Superior temporal gyrus (tissue), 1 donor: ENCODE results near the gene SKAP1.

Experiments used
- DNase-seq: peaks from one replicate; pipeline ENCODE4 v3.0.0-alpha.2; 2016; ENCODE audit errors: extremely low spot score

SKAP1 gene

DNA sequence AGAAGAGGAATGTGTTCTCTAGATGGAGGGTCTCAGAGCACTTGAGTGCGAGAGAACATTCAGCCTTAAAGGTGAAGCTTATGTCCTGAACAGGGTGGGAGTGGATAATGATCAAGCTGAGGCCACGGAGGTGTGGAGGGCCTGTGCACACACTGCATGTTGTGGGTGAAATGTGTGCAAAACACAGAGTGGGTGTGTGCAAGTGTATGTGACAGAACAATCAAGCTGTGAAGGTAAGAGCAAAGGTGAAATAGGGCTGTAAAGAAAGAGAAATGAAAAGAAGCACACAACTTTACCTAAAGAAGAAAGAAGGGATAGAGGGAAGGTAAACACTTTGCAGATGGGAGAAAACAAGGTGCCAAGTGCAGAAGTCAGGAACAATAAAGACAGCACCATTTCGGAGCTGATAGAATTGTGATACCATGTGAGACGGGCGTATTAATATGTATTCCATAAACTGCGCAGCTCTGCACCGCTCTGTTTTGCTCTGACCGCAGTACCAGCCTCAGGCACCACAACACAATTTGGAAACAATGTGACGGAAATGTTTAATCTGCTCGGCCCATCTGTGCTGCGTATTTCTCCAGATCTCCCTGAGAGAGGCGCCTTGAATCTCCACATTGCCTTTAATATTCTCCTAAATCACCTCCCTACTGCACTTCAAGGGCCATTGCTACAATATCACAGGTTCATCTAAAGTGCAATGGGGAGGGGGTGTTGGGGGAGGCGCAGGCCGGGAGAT is 281.8 kb downstream of the SKAP1 start:
- no peak for DNase-seq

DNA sequence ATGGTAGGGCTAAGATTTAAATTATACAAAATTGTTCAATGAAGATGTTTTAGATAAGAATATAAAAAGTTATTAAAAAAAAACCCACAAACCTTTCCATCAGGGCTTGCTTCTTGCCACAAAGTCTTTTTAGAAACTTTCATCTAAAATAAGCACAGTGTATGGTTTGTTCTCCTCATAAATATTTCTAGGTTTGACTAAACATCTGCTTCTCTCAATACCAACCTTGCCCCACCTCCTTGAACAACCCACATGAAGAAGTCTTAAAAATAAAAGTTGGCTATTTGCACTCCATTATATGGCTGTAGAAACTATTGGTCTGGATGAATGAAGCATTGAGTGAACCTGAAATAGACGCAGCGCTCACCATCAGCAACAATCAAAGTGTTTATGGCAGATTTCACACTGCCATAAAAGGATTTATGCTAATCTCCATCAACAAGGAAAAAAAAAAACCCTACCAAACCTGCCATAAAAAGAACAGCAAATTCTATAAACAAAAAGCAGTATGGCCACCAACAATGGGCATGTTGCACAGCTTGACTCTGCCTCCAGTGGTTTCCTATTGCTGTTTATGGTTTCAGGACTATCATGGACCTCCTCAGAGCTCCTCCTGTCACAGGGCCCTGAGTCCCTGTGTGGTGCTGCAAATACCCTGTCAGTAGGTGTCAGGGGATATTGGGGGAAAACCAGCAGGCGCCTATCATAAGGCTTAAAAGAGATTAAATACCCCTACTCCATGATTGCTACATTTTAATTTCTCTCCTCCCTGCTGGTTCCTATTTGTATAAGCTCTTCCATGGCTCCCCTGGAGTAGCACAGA is 284.8 kb downstream of the SKAP1 start:
- DNase-seq, result no peak

DNA sequence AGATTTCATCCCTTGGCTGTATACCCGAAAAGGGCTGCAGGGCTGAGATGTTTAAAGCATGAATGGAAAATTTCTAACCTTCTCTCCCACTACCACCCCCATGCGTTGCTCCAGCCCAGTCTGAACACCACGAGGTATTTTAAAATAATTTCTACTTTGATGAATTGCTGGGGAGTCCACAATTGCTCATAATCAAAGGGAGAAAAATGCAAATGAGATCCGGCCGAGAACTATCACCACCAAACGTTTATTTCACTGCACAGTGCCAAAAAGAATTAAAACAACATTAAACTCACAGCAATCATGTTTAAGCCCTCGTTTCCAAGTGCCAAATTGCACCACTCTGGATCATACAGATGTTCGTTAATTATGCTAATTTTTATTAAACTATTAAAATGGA is 285.8 kb downstream of the SKAP1 start:
- no peak for DNase-seq

DNA sequence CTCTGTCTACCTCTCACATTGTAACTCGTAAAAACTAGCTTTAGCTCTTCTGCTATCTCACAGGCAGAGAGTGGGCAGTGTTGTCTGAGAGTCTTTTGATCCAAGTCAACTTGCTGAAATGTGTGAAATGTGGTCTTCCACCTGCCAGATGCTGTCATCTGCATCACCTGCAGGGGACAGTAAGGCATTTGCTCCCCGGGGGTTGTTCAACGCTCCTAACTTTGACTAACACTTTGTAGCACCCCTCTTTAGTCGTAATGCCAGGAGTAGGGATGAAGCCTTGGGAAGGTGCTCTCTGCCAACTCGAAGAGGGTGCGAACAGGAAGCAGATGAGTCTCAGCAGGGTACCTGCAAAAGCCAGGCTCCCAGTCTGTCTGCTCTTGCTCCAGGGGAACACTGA is 286.4 kb downstream of the SKAP1 start:
- no peak for DNase-seq

DNA sequence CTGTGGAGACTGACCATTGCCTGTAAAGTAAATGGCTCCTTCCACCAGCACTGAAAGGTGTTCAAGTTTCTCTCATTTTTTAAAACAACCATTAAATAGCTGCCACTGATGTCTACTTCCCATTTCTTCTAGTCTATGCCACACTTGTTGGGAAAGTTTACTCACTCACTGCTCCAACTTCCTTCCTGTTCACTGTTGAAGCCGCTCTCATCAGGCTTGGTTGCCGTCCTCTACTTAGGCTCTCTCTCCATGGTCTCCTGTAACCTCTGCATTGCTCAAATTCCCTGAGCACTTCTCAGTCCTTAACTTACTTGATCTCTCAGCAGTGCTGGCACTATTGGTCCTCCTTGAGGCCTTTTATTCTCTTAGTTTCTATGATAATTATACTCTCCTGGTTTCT is 290.1 kb downstream of the SKAP1 start:
- no peak for DNase-seq

DNA sequence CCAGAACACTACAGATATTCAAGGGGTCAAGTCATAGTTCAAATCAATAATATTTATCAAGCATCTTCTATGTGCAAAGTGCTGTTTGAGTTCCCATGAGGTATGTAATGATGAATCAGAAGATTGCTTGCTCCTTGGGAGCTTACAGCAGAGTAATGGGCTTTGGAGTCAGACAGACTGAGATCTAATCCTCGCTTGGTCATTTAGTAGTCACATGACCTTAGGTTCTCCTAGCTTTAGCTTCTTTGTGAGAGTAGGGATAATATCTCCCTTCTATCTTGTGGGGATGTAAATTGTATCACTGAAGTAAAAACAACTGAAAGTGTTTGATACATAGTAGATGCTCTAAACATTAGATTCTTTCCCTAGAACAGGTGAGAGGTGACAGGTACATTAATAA is 292.4 kb downstream of the SKAP1 start:
- DNase-seq, result no peak

DNA sequence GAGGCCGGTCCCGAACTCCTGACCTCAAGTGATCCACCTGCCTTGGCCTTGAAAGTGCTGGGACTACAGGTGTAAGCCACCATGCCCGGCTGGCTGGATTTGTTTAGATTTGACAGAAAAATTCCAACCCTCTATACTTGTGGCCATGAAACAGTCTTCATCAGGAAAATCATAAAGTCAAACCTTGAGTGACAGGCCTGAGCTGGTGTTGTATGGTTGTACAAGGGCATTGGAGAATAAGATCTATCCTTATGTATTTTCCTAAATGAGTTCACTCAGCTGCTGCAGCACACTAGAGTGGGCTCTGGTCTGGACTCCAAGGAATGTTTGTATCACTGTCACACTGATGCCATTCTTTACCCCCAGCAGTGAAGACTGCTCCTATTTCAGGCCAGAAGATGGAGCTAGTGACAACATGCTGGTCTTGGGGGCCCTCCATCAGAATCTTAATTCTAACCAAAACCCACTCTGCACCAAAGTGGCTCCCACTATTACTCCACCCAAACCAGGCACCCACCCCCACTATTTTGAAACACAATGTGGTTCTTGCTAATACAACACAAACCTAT is 295.0 kb downstream of the SKAP1 start:
- DNase-seq, result no peak

DNA sequence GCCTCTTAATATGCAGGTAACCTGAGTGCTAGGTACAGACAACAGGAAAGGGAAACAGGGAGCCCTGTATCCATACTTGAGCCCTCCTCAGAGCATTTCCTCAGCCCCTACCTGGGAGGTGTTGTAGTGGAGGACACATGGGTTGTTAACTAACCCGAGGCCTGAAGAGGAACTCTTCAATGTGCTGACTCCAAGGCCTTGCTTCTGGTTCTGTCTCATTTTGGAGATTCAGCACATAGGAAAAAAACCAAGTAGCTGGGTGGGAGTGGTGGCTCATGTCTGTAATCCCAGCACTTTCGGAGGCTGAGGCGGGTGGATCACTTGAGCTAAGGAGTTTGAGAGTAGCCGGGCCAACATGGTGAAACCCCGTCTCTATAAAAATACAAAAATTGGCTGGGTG is 297.6 kb downstream of the SKAP1 start:
- DNase-seq, result no peak

DNA sequence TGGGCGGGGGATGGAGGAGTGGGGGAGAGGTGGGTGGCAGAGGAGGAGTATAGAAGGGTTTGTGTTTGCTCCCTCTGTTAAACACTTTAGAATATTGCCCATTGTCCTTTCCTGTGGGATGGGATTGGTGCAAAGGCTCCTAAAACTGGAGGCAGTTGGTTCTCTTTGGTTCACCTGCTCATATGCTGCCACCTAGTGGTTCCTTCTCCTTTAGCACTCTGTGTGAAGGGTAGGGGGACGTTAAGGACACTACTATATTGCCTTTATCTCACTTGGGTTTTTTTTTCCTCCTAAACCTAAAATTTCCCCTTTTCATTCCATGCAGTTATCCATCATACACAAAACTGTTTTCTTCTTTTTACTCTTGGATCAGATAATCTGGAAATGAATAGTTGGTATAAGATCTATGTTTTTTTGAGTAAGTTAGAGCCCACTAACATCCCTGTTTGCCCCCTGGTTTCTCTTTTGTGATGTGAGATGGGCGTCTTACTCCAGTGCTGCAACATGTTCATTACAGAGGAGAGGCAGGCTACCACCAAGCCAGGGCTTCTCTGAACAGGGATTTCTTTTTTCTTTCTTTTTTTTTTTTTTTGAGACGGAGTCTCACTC is 298.7 kb downstream of the SKAP1 start:
- DNase-seq, result peak; percentile 93

DNA sequence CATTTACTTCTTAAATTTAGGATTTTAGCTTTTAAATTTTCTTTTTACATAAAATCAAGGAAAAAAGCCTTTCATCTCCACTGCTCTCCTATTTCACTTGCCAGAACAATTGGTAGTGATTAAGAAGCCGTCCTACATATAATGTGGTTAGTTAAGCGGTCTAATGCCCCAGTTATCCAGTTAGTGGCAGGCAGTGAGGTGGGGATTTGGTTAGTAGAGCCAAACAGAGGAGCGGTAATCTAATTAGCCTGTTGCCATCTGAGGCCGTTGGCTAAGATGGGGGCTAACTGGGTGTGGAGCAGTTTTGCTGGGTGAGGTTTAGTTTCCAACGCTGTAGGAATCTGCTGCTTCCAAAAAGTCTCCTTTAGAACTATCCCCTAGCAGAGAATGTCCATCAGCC is 300.0 kb downstream of the SKAP1 start:
- DNase-seq, result no peak

DNA sequence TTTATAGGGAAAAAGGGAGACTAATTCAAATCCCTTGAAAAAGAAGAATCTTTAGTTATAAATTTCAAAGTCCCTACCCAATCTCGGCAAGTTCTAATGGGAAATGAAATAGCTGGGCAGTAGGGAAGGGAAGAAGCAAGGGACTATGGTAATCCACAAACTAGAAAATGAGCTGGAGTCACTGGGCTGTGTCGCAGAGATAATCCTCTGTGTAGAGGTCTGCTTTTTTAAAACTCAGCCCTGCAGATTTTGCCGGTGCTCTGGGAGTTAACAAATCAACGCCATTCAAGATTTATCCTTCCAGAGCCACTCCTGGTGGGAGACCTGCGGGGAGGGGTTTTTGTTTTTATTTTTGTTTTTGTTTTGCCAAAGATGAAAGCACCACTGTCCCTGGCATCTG is 301.6 kb downstream of the SKAP1 start:
- no peak for DNase-seq

DNA sequence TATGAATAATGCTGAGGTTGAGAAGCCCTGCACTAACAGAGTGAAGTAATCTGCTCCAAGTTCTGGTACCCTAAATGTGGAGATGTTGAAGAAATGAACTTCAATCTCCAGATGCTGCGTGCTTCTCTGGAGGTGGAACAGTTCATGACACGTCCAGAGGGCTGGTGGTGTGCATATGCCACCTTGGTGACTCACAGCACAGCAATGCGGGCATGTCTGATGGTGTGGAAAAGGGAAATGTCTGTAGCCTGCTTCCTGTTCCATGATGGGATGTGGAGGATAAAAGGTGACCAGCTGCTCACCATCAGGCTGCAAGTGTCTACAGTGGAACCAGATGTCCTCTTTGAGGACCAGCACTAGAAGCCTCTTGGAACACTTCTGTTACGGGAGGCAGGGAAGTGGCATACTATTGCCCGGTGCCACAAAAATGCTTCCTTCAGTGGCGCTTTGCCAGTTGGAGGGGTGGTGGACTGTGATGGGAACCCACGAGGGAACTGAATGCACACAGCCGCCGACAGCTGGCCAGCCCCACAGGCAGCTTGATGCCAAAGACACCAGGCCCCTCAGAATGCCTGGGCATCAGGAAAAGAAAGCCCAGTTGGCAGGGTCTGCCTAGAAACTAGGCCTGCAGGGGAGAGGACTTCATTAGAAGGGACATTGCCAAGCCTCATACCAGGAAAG is 302.5 kb downstream of the SKAP1 start:
- DNase-seq, result no peak

DNA sequence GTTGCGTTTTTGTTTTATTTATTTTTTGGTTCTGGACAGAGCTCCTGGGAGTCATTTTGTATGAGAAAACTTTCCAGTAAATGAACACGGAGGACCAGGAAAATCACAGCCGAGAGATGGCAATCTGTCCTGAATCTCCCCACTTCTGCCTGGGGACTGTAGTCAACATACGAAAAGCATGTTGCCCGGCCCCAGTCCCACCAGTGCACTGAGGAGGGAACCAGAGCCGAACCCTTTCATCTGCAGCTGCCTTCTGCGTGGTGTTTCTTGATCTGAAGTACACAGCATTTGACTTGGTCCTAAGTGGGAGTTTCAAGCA is 303.5 kb downstream of the SKAP1 start:
- no peak for DNase-seq

DNA sequence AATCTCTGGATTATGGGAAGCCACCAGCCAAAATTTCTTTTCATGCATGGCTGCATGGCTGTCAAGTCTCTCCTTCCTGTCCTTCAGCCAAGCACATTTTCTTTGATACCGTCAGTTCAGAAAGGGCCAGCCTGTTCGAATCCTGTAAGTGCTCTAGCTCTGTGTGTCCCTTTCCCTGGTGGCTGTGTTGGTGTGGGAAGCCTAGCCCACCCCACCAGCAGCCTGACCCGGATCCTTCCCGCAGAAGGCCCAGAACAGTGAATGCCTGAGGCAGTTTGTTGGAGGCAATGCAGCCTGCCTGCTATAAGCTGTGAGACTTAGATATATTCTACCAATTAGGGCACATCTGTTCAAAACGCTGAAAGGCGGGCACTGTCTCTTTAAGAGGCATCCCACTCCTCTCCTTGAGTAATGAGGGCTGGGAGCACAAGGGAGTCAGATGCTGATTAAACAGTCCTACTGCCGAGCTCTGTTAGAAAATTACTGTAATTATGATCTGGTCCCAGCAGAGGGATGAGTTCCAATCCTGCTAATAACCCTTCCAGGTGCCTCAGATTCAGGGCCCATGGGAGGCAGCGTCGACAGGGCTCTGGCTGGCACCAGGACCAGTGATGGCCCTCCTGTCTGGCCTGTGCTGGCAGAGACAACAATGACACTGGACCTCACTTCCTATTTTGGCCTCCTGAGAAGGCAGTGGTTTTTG is 304.0 kb downstream of the SKAP1 start:
- DNase-seq, result no peak

DNA sequence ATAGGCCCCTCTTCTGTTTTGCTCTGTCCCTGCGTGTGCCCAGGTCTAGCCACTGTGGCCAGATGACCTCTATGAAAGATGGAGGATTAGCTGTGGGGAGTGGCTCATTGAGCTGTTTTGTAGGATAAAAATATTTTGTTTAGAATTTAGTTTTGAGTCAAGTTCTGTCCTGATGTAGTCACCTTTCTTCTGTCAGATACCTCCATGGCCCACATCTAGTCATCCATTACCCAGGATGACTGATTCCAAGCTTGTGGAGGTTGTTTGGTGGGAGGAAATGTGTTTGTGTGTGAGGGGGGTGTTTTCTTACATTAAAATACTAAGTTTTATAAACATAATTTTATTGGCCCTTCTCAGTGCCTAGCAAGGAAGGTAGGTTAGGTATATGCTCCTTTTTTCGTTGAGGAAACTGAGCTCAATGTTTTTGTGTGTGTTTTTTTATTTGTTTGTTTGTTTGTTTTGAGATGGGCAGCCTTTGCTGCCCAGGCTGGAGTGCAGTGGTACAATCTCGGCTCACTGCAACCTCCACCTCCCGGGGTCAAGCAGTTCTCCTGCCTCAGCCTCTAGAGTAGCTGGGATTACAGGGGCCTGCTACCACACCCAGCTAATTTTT is 306.1 kb downstream of the SKAP1 start:
- no peak for DNase-seq

DNA sequence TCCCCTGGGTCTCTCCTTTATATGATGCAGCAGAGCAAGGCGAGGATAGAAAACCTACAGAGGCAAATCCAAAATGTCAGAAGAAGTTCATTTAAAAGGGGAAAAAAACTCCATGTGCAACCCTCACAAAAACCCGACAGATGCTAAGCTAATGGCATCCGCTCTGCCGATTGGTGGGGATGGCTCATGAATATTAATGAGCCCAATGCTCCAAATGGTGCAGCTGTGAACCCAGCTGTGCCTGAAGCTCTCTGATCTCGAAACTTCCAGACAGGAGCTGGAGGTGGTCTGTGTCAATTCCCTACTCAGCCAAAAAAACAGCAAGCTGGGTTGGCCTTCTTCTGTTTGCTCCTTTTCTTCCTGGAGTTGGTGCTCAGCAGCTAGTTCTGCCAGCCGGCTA is 306.9 kb downstream of the SKAP1 start:
- peak; percentile 91 for DNase-seq

DNA sequence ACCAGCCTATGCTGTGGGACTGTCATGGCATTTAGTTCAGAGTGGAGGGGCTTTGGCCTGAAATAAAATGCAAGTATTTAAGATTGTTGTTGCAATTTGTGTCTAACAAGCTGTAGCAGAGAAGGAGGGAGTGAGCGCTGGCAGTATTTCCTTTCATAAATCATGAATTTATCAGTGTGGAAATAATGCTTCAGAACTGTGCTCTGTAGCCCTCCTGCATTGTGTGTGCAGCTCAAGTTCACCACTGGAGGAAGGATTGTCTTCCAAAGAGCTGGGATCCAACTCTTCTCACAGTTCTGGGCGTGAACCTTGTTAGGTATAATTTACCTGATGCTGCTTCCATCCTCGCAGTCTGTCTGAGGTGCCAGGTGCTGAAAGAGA is 307.4 kb downstream of the SKAP1 start:
- no peak for DNase-seq

DNA sequence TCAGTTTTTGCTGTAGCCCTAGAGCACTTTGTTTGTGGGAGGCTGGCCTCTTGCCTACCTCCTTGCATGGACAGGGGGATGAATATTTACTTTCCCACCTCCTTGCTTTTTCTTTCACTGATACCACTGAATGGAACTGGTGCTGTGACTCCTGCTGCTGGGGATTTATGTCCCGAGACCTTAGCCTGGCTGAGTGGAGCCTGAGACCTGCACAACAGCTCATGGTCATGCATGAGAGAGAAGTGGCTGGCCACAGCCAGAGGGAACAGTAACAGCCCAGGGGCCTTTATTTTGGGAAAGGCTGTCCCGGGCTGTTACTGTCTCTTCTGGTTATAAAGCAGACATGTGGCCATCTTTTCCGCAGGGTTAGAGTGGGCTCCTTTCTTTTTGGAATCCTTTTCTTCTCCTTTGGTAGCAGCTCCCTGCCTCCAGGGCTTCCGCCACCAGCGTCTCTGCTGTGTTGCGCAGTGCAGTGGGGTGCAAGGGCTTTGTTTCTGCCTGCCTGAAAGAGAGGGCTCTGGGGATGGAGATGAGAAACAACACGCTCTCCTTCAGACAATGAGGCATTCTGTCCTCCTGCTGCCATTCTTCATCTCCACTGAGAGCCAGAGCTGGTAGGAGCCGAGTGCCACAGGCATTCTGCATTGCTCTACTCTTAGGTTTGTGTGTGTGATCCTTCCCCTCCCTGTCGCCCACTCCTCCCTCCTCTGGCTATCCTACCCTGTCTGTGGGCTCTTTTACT is 307.9 kb downstream of the SKAP1 start:
- peak; percentile 78 for DNase-seq

DNA sequence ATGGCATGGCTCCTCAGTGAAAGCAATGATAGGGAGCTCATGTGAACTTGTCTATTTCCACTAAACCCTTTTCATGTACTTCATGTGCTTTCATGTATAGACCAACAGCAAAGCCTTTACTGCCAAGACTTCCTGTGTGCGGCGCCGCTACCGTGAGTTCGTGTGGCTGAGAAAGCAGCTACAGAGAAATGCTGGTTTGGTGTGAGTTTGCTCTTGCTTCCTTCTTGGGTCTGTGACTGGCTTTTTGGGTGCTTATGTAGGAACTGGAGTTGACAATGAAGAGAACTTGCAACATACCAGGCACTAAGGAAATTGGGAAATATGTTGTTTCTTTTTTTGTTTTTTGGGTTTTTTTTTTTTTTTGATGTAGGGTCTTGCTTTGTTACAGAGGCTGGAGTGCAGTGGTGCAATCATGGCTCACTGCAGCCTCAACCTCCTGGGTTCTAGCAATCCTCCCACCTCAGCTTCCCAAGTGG is 316.8 kb downstream of the SKAP1 start:
- no peak for DNase-seq

DNA sequence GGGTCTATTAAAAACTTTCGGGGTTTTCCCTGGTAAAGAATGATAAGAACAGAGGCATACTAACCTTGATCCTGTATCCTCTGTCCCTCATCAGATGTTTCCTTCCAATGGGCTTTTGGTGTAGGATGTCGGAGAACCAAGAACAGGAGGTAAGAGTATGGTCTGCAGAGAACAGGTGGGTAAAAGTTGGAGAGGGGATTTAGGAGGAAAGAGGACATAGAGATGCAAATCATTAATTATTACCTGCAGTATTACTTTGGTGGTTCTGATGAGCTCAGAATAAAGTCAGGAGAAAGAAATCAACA is 318.1 kb downstream of the SKAP1 start:
- DNase-seq, result no peak

DNA sequence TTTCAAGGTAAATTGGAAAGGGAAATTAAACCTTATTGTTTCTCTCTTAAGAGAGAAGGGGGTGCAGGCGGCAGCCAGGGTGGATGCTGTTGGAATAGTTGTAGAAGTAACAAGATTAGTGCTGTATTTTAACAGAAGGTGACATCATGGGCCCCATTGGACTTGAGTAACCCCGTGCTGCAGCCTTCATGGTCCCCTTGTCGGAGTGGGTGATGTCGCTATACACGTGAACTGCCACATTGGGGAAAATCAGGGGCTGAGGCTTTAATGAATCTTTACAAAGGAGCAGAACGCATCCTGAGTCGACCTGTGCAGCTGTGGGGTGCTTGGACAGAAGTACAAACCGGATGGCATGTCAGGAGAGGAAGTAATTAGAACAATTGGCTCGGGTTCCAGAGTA is 319.3 kb downstream of the SKAP1 start:
- DNase-seq, result no peak
